Activated CD4-positive, alpha-beta T cell treated with anti-CD3 and anti-CD28 coated beads, Interleukin-2, amount 50 U/mL, for 1 hour (primary cell): Measurements from ENCODE around the gene COPB1.
"Not testable (repeated sequence)": the region's sequence is repeated elsewhere in the genome, so short reads cannot be mapped to it uniquely, and the experiment has no call there.

Experiments used
- DNase-seq: peaks from one replicate; pipeline ENCODE4 v3.0.0-alpha.2; 2020

COPB1 gene, protein sequence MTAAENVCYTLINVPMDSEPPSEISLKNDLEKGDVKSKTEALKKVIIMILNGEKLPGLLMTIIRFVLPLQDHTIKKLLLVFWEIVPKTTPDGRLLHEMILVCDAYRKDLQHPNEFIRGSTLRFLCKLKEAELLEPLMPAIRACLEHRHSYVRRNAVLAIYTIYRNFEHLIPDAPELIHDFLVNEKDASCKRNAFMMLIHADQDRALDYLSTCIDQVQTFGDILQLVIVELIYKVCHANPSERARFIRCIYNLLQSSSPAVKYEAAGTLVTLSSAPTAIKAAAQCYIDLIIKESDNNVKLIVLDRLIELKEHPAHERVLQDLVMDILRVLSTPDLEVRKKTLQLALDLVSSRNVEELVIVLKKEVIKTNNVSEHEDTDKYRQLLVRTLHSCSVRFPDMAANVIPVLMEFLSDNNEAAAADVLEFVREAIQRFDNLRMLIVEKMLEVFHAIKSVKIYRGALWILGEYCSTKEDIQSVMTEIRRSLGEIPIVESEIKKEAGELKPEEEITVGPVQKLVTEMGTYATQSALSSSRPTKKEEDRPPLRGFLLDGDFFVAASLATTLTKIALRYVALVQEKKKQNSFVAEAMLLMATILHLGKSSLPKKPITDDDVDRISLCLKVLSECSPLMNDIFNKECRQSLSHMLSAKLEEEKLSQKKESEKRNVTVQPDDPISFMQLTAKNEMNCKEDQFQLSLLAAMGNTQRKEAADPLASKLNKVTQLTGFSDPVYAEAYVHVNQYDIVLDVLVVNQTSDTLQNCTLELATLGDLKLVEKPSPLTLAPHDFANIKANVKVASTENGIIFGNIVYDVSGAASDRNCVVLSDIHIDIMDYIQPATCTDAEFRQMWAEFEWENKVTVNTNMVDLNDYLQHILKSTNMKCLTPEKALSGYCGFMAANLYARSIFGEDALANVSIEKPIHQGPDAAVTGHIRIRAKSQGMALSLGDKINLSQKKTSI

DNA sequence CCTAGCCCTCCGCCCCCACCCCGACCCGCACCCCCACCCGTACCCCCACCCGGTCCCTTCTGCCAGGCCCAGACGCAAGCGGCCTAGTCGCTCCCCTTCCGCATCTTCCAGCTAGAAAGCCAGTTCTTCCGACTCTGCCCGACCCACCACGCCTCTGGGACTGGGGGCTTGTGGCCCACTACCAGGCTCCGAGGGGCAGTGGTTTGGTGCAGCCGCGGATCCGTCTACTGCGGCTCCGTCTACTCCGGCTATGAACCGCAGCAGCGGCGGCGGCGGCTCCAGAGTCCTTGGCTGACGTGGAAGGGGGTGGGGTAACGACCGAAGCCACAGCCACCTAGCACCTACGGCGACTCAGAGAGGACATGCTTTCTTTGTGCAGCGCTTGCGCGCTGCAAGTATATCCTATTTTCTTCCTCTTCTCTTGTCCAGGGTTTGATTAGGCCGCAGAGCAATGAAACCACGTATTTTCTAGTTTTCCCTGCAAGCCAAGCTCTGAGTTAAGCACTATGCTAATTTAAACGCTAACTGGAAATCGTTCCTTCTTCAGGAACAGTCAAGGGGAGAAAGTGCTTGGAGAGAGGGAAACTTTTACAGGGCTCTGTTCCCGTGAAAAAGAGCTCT lies at the start of gene COPB1:
TSS of gene COPB1 (minus strand) at position 252 of the 621 bp plus-strand sequence. CDS start 883 bp downstream, outside the sequence.
- DNase-seq = peak; percentile 91

DNA sequence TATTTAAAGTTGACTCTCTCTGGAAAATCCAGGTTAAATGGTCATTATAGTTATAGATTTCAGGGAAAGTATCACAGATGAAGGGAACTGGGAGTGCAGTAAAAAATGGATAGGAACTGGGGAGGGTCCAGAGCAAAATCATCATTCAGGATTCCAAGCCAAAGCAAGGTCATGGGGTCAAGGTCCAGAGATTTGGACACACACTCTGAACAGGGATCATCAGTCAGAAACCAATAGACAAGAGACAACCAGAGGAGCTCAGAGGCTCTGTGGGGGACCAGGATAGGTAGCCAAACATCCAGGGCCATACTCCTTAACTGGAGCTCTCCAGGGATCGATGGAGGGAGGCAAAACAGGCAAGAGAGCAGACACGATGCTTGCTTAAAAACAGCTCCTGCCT lies 47.8 kb upstream of the COPB1 start:
- no peak for DNase-seq

DNA sequence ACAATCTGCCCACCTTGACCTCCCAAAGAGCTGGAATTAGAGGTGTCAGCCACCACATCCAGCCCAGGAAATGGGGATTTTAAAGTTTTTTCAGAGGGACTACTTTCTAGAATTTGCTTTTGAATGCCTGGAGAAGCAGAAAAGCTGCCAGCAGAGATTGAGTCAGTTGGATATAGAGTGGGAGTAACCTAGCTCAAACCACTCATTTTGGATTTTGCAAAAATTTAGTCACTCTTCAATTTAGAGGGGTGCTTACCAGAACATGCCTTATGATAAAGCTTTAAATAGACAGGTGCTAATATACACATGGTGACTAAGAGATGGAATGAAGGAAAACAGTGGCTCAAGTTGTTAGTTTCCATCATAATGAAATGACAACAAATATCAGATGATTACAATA lies 47.1 kb upstream of the COPB1 start:
- DNase-seq = no peak

DNA sequence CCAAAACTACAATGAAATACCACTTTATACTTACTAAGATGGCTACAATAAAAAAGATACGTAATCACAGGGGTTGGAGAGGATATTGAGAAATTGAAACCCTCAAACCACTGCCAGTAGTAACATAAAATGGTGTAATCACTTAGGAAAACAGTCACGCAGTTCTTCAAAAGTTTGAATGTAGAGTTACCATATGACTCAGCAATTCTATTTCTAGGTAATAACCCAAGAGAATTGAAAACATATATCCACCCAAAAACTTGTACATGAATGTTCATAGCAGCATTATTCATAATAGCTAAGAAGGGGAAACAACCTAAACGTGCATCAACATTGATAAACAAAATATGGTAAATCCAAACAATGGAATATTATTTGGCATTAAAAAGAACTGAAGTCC lies 45.0 kb upstream of the COPB1 start:
- no peak for DNase-seq

DNA sequence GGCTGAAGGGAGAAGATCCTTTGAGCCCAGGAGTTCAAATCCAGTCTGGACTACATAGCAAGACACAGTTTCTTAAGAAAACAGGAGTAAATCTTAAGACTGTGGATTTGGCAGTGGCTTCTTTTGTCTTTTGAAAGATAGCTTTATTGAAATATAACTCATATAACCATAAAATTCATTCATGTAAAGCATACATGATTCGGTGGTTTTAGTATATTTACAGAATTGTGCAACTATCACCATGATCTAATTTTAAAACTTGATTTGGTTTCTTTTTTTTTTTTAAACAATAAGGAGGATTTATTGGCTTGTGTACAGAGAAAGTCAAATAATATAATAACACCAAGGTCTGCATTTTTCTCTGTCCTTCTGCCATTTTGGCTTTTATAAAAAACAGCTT lies 43.6 kb upstream of the COPB1 start:
- DNase-seq = no peak

DNA sequence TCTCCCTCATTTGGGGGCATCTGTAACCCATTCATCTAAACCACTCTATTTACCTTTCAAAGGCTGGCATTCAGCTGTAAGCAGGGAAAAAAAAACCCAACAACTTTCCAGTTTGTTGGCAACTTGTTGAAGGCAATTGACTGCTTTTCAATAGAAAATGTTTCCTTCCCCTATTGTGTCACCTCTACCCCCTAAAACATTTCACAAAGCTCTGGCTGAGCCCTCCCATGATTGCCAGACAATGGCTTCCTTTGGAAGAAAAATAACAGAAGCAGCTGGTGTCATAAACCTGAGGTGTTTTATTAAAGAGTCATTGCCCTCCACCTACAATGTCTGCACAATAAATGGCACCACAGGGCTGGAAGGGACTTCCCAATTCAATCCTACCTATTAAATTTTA lies 42.7 kb upstream of the COPB1 start:
- DNase-seq = no peak

DNA sequence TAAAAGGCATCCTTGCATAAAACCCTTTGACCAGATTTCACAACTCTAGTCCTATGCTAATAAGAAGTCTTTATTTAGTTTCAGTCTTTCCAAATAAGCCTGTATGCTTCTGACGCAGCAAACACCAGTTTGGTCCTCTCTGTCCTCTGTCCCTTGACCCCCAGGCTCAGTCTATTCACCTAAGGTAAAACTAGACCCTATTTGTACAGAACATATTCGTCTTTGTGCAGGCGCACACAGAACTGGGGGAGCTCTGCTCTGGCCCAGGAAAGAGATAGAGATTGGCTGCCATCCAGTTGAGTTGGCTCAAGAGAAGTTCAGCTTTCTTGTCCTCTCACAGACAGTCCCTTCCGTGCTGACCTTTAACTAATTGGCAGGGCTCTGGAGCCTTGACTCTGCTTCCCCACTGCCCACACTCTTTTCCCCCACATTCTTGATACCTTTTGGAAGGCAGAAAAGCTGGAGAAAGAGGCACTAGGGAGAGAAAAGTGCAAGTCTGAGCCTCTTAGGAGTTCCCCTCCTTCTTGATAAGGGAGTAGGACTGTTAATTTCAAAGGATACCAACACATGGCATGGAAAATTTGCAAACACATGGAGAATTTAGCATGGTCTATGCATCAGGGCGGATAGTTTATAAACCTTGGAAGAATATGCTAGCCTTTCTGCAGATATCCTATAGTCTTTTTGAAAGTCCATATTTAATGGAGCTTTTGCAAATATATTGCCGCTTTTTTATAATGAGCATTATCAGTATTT lies 41.8 kb upstream of the COPB1 start:
- DNase-seq = no peak

DNA sequence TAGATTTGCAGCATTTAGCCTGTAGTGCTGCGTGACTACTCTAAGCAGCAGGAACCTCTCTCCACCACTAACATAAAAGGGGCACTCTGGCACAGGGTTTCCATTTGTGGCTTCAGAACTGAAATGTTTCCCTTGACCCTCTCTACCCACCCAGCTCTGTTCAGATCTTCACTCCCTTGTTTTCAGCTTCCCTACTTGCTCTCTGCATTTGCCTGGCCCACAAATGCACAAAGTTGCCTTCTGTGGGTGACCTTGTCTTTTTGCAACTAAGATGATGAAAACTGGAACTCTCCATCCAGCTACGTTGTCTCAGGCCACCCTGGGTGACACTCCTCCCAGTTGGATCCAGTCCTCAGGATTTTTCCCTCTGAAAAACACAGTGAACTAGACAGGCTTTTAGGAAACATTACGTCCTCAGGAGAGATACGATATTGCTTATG lies 40.4 kb upstream of the COPB1 start:
- DNase-seq = no peak

DNA sequence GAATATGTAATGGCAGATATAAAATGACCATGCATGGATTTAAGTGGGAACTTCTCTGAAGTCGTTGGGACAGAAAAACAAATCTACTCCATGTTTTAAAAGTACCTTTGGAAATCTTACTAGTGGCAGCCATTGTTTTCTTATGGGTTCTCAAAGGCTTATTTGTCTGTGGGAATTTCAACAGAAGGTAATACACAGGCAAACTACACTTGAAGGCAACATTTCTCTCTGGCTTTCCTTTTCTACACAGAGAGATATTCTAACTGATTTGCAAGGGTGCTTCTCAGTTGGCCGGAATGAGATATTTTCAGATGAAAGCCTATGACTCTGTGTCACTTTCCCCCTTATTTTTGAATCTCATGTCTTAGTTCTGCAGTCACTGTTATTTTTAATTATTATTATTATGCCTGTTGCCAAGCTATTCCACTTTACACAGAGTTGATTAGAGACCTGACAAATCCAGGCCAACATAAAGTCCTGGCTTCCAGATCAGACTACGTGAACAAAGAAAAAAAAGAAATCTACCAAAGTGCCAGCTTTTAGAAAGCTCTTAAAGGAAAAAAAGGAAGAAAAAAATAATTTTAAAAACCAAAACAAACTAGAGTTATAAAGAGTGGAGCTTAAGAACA lies 39.4 kb upstream of the COPB1 start:
- no peak for DNase-seq

DNA sequence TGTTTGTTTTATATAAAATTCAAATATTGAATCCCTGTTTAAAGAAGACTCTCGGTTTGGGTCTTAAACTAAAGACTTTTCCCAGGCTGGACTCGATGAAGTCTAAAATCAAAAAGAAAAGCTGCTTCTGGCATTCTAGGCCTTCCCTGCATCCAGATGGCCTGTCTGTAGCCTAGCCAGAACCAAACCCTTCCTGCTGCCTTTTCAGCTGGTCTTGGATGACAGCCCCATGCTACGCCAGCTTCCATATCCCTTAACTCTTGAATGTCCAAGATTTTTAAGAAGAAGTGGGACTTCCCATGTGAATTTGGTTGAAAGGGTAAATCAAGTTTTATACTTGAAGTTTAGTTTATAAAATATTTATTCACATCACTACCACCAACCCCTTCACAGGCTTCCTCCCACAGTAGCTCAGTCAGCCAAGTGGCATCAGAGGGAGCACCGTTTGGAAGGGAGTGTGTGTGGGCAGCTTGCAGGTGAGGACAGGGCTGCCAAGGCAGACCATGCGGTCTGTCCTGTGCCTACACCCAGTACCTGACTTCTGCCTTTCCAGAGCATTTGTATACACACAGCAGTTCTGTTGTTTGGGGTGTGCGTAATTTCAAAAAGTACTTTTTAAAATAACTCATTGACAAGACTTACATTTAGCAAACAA lies 38.8 kb upstream of the COPB1 start:
- DNase-seq = no peak

DNA sequence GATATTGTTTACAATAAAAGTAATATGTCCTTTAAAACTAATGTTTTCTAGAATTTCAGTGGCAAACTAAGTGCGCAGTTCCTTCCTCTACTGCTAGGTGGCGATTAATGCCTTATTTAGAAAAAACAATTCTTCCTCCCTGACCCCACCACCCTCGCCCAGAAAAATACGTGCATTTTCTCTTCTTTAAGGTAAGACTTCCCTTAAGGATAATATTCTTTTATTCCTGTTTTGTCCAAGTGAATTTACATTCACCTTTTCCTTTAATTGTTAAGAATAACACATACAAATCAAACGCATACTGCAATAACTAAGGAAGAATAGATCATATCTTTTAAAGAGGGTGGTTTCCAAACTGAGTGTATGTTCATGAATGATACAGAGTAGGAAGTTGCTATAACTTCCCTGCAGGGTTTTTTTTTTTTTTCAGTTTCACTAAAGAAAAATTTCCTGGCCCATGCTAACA lies 37.6 kb upstream of the COPB1 start:
- DNase-seq = peak; percentile 49

DNA sequence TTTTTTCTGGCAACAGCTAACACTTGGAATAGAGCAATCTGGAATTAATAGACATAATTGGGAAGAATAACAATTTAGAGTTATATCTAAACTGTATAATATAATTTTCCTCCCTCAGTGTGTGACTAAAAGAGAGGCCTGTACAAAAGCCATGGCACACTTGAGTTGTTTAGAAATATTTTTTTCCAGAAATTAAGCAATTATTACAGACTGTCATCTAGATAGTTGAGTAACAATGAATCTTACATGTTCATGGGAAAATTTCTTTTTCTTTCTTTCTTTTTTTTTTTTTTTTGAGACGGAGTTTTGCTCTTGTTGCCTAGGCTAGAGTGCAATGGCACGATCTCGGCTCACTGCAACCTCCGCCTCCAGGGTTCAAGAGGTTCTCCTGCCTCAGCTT lies 35.6 kb upstream of the COPB1 start:
- DNase-seq = not testable (repeated sequence)

DNA sequence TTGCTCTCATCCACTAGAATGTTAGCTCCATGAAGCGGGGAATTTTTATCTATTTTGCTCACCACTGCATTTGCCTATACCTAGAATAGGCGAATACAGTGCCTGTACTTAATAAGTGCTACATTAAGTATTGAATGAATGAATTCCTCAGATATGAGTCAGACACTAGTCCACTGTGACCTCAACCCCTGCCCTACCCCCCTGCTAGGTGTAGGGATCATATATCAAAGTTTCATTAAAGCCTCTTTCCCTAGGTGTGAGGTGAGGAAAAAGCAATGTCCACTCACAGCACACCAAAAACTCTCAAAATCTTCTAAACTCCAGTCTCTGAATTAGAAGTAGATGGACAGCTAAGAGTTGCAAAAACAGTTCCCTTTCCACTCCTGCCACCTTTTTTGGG lies 30.3 kb upstream of the COPB1 start:
- no peak for DNase-seq

DNA sequence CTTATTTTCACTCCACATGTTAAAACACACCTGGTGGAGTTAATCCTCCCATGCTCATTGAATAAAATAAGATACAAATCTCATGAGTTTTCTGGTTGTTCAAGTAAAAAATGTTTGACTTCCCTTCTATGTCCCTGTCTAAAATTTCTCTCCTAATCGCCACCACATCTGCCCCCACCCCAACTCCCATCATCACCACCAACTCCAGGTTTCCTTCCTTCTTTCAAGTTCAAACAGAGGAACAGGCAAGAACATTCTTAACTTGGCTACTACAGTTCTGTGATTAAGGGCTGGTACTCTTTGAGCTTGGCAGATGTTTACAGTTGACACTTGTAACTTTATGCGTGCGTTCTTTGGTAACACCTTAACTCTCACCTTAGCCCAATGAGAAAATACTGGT lies 29.7 kb upstream of the COPB1 start:
- no peak for DNase-seq

DNA sequence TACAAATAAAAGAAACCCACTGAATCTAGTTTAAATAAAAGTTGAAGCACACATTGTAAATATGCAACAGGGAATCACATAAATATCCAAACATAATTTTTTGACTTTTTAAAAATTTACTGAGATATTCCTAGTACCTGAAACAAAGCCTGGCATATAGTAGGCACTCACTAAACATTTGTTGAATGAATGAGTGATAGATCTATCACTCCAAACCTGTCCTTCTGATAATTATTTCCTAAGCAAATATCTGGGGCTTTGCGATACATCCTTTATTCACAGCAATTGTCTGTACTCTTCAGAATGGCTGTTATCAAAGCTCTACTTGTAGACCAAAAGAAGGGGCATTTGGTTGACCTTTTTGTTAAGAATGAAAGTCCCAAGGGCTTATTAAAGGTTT lies 23.2 kb upstream of the COPB1 start:
- no peak for DNase-seq

DNA sequence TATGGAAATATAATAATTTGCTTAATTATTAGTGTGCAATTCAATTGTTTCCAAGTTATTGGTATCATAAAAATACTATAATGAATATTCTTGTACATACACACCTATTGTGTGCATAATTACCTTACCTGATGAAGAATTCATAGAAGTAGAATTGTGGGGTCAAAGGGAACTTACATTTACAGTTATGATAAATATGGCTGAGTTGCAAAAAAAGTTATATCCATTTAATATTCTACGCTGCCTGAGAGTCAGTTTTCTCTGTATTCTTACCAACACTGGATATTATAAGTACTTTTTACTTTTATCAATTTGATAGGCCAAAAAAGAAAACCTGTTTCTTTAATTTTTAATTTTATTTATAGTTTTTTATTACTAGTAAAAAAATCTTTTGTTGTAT lies 22.6 kb upstream of the COPB1 start:
- no peak for DNase-seq

DNA sequence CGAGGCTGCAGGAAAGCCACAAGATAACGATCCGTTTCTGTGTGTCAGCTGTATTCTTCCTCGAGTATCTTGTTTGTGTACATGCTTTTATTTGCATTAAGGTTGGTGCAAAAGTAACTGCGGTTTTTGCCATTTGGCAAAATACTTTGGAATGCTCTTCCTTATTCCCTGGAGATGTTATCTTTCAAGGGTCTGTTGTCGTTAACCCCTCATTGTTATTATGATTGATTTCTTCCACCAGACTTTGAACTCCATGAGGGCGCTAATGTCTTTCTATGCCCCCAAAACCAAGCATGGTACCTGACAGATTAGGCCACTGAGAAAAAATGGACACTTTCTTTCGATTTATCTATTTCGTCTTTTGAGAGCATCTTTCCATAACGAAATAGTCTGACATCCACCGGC lies 21.1 kb upstream of the COPB1 start:
- DNase-seq = no peak

DNA sequence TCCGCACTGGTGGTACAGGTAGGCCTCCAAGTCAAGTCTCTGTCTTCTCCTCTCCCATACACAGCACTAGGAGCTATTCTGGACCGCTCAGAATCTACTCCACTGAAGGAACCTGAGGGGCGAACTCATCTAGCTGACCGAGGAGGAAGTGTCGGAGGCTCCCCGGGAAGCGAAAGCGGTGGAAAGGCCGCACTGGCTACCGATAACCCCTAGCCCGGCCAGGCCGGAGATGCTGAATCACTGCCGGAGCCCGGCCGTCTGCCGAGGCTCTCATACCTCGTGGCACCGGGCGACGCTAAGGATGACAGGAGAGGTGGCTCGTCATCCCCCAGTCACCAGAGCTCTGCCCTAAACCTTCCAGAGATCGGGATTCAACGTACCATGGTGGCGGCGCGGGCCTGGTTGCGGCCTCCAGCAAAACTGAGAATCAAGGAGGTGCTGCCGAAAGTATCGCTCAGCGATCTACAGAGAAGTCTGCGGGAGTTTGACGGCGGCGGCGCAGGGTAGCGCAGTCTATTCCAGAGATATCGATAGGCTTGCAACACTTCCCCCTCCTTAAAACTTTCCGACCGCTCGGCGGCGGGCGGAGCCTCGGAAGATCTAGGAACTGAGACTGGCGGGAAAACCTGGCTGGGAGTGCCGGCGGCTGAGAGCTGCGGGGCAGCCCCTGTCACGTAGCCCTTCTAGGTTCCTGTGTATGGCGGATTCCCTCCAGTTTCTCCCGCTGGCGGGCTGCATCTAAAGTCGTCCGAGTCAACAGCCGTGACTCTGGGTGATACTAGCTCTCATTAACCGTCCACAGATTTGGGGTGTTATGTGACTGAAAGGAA lies 20.5 kb upstream of the COPB1 start, which contains the start of gene PSMA1:
TSS of gene PSMA1 (minus strand) at position 470 of the 830 bp plus-strand sequence. CDS start at position 383, 87 bp downstream.
- peak; percentile 91 for DNase-seq

DNA sequence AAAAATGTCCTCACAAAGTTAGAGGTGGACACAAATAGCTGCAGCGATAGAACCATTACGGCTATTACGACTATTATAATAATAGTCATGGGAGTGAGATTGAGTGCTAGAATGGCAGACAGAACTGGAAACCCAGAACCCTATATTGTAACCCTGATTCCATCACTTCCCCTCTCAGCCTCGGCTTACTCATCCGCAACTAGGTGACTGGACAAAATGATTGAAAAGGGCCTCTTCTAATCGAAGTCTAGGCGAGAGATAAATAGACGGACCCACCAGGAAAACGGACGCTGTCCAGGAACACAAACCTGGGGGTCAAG lies 19.9 kb upstream of the COPB1 start:
- no peak for DNase-seq

DNA sequence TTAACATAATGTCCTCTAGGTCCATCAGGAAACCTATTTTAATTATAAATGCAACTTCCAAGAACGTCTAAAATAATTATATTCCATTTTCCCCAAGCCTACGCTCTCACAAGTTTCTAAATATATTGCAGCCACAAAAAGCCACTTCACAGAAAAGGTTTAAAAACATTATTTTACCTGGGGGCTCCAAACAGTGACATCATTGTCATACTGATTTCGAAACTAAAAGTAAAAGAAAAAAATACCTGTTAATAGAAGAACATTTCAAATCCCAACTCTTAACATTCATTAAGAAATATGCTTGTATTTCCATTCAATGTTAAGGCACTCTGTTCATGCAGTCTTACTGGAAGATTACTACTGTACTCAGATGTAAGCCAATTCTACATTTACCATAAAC lies 19.2 kb upstream of the COPB1 start:
- no peak for DNase-seq

DNA sequence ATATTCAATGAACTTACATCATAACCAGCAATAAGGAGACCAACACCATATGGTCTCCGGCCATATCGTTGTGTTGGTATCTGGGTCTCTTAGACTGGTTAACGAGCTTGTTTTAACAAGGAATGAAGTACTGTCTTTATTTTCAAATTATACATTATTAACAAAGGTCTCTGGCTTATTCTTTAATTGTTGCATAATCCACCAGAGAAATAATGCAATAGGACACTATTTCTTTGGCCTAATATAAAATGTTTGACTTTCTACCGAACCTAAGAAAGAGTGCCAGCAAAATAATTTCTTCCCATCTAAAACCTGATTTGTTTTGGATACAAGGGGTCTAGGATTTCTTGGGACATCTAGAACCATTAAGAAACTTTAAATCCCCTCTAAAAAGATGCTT lies 14.2 kb upstream of the COPB1 start:
- no peak for DNase-seq
